ENCODE measurements around the gene TBC1D8B. TPM values are rescaled to one million over a fixed set of nuclear protein-coding genes. Genes with fewer than 3 reads are reported as not detected.

Gene TBC1D8B
- polyA plus RNA-seq, 3 donors from 2014 or later, result 0.07 TPM; not detected in 2

GRCh38 chrX:106903291-106903824 is 100.9 kb downstream of the TBC1D8B start, which contains the start of gene RIPPLY1:
RIPPLY1 (minus strand) TSS chrX:106903341; CDS start chrX:106903287, 54 bp downstream.
- no peak within 1 kb of the TSS for H3K27ac Mint-ChIP-seq
- H3K36me3 Mint-ChIP-seq, result no peaks in the 10 kb centered on the region
- no peaks in the 10 kb centered on the region for H3K4me1 Mint-ChIP-seq
- H3K9me3 Mint-ChIP-seq, result no peaks in the 10 kb centered on the region
- no peak within 1 kb of the TSS for H3K4me3 Mint-ChIP-seq
- H3K27me3 Mint-ChIP-seq (ENCODE audit: low read depth in 3 of 3), result peaks cover 0 to 2% (median 1%) of the 10 kb centered on the region in 3 donors
- DNase-seq, result no peak

GRCh38 chrX:106903856-106904528 is 101.5 kb downstream of the TBC1D8B start:
- Mint-ChIP-seq H3K36me3 (no peaks in the 10 kb centered on the region), H3K4me3 (no peak overlapping the region), H3K4me1 (no peaks in the 10 kb centered on the region), H3K9me3 (no peaks in the 10 kb centered on the region), H3K27ac (no peak overlapping the region), H3K27me3 (ENCODE audit: low read depth in 3 of 3) (peaks cover 0 to 5% (median 3%) of the 10 kb centered on the region in 3 donors)
- DNase-seq, result no peak

GRCh38 chrX:106905064-106905708 is 102.7 kb downstream of the TBC1D8B start:
- no peaks in the 10 kb centered on the region for H3K4me1 Mint-ChIP-seq
- no peak overlapping the region for H3K4me3 Mint-ChIP-seq
- no peaks in the 10 kb centered on the region for H3K36me3 Mint-ChIP-seq
- no peaks in the 10 kb centered on the region for H3K9me3 Mint-ChIP-seq
- H3K27me3 Mint-ChIP-seq (ENCODE audit: low read depth in 3 of 3), result peaks cover 0 to 6% (median 3%) of the 10 kb centered on the region in 3 donors
- no peak overlapping the region for H3K27ac Mint-ChIP-seq
- DNase-seq, result no peak

DNA sequence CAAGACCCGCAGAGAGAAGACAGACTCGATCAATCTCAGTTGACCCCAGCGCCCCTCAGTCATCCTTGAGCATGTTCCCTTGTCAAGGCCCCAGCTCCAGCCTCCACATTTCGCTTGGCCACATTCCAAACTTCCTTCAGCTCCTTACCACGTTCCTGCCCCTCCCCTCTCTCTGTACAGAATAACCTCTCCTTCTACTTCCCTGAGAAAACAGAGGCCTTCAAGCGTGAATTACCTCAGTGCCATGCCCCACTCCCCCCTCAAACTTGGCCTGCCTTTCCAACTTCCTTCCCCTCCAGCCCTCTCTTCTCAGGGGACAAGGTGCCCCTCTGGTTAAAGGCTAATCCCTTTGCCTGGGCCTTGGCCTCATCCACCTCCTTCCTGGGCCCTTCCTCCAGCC is 103.9 kb downstream of the TBC1D8B start:
- Mint-ChIP-seq H3K4me1 (no peaks in the 10 kb centered on the region), H3K27me3 (ENCODE audit: low read depth in 3 of 3) (peaks cover 0 to 7% (median 2%) of the 10 kb centered on the region in 3 donors), H3K9me3 (no peaks in the 10 kb centered on the region), H3K4me3 (no peak overlapping the region), H3K27ac (no peak overlapping the region), H3K36me3 (no peaks in the 10 kb centered on the region)
- DNase-seq, result no peak

DNA sequence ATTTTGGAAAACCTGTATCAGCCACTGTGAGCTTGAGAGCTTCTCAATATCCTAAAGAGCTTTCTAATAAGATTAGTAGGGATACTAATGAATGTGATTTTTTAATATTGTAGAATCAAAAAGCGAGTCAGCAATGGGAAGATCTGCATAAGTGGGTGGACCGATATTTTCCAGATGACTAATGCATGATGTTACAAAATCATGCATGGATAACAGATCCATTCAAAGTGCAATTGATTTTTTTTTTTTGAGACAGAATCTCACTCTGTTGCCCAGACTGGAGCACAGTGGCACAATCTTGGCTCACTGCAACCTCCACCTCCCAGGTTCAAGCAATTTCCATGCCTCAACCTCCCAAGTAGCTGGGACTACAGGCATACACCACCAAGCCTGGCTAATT is 110.4 kb downstream of the TBC1D8B start:
- H3K36me3 Mint-ChIP-seq, result no peaks in the 10 kb centered on the region
- peaks cover 0 to 4% (median 0%) of the 10 kb centered on the region in 6 donors for H3K9me3 Mint-ChIP-seq
- H3K27me3 Mint-ChIP-seq (ENCODE audit: low read depth in 3 of 3), result peaks cover 2 to 22% (median 6%) of the 10 kb centered on the region in 3 donors
- H3K27ac Mint-ChIP-seq, result no peak overlapping the region
- DNase-seq, result no peak
- H3K4me1 Mint-ChIP-seq, result peaks cover 3 to 5% of the 10 kb centered on the region in 2 donors
- H3K4me3 Mint-ChIP-seq, result no peak overlapping the region

- Mint-ChIP-seq H3K27me3 (ENCODE audit: low read depth in 3 of 3) (peaks cover 0 to 13% (median 4%) of the 10 kb centered on the region in 3 donors), H3K9me3 (peaks cover 0 to 4% (median 0%) of the 10 kb centered on the region in 6 donors), H3K4me1 (peaks cover 6 to 8% of the 10 kb centered on the region in 2 donors), H3K36me3 (no peaks in the 10 kb centered on the region), H3K4me3 (no peak overlapping the region), H3K27ac (no peak overlapping the region)
- no peak for DNase-seq
Observed at GRCh38 chrX:106917830-106918500, 115.5 kb downstream of the TBC1D8B start.

DNA sequence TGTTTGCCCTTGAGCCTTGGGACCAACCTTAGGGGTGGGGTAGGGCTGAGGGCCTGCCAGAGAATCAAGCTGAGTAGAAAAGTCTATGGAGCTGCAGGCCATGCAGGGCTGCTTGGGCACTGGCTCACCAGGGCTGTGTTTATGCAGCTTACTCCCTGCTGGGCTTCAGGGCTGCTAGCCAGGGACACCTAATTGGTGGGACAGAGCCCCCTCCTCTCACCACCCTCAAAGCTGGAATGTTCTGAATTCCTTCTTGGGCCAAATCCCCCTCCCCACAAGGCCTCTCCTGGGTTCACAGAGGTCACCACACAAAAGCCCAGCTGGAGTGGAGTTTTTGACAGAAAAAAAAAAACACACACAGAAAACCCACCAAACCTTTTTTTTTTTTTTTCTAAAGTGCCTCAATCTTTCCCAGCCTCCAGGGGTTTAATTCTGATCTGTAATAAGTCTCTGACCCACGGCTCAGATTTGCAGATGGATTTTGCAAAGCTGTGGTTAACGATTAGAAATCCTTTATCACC is 117.5 kb downstream of the TBC1D8B start, which contains the start of gene CLDN2:
CLDN2 (plus strand) TSS at position 471 of the 521 bp plus-strand sequence. CDS start 7,827 bp downstream, outside the sequence.
- H3K4me3 Mint-ChIP-seq, result no peak within 1 kb of the TSS

DNA sequence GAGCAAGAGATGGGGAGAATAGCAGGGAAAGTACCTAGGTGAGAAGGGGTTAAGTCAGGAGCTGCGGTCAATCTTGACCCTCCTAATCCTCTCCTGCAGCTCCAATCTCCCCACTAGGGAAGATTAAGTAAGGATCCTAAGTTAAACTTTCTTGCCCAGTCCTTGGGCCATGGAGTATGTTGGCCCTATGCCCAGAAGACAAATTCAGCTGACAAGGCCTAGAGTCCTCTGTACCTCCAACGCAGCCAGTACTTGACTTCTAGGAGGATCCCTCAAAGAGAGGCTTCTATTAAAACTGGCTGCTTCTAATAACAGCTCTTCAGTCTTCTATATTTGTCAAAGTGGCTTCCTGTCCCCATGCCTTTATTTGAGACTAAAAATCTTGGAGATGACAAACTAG is 119.2 kb downstream of the TBC1D8B start:
- peaks cover 0 to 5% (median 0%) of the 10 kb centered on the region in 3 donors for H3K27me3 Mint-ChIP-seq (ENCODE audit: low read depth in 3 of 3)
- DNase-seq, result no peak
- H3K9me3 Mint-ChIP-seq, result peaks cover 0 to 4% (median 0%) of the 10 kb centered on the region in 6 donors
- H3K4me3 Mint-ChIP-seq, result no peak overlapping the region
- H3K27ac Mint-ChIP-seq, result no peak overlapping the region
- H3K4me1 Mint-ChIP-seq, result peaks cover 6 to 8% of the 10 kb centered on the region in 2 donors
- H3K36me3 Mint-ChIP-seq, result no peaks in the 10 kb centered on the region

More for the DNA sequence above, 117.5 kb downstream of the TBC1D8B start, which contains the start of gene CLDN2:
- Mint-ChIP-seq H3K36me3 (no peaks in the 10 kb centered on the region), H3K4me1 (peaks cover 6 to 8% of the 10 kb centered on the region in 2 donors), H3K27me3 (ENCODE audit: low read depth in 3 of 3) (peaks cover 0 to 9% (median 4%) of the 10 kb centered on the region in 3 donors), H3K27ac (no peak within 1 kb of the TSS), H3K9me3 (peaks cover 0 to 4% (median 0%) of the 10 kb centered on the region in 6 donors)
- DNase-seq, result no peak

Other genes starting within 250 kb of the TBC1D8B start
- gene RADX, start 190.7 kb upstream of the TBC1D8B start, polyA plus RNA-seq, result 1 to 10 TPM; 1.0 to 1.4 (median 1.3) TPM
- gene RNF128, start 76.0 kb upstream of the TBC1D8B start, polyA plus RNA-seq, result not detected
- gene RIPPLY1, start 100.7 kb downstream of the TBC1D8B start, polyA plus RNA-seq, result not detected
- gene CLDN2, start 117.7 kb downstream of the TBC1D8B start, polyA plus RNA-seq, result not detected
- gene MORC4, start 197.5 kb downstream of the TBC1D8B start, polyA plus RNA-seq, result 1 to 10 TPM; 2.3 to 2.9 (median 2.5) TPM